HL-60/S4 (cell line): ENCODE data around the gene NSRP1.
"Not testable (repeated sequence)": the region's sequence is repeated elsewhere in the genome, so short reads cannot be mapped to it uniquely, and the experiment has no call there.

Source experiments
- in situ Hi-C: fragments of 300-500 bp; cut with MboI; formaldehyde crosslinking; loops from 2 replicates; pipeline ENCODE4 v1.14.3; 2022; ENCODE audit warnings: low sequenced_read_pairs

NSRP1 gene

DNA sequence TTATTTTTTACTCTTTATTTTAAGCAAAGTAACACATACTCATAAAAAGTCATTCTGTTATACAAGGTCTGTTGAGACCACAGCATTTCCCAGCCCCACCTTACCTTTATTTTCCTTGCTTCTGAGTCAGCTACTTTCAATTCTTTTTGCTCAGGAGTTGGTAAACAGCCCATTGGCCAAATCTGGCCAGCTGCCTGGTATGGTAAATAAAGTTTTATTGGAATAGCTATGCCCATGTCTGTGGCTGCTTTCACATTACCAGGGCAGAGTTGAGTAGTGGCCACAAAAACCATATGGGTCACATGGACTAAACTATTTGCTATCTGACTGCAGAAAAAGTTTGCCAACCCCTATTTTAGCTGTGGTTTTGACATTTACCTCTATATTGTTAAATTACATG lies 3.4 kb upstream of the NSRP1 start:
- in situ Hi-C loops = loop anchor here (25.0 kb wide), 1 partner anchor 724 kb away; the partner anchor contains the start of gene ATAD5

DNA sequence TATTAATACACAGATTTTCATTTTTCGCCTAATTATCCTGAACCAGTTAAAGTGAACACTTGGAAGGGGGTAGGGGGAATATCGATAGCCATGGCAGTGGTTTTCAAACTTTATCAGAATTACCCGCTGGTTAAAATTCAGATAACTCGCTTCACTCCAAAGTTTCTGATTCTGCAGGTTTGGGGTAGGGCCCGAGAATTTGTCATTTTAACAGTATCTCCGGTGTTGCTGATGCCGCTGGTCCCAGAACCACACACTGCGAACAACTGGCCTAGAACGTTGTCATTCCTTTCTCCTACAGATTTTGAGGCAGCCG lies 313 bp upstream of the NSRP1 start:
- in situ Hi-C loops = loop anchor here (25.0 kb wide), 1 partner anchor 721 kb away; the partner anchor contains the start of gene ATAD5

DNA sequence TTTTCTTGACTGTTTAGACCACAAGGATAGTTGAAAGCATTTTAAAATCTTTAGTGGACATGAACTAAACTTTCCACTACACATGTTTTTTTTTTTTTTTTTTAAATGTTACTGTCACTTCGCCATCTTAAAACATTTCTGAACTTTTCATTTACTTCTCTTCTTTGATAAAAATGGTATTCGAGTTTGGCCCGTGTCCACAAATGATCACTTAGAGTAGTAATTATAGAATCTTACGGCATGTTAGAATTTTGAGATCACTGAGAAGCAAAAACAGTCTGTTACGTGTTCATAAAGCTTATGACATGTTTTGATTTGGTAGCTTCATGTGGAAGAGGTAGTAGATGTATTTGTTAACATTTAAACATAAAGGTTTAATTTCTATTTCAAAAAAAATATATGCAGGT lies 1.1 kb downstream of the NSRP1 start:
- in situ Hi-C loops = loop anchor here (25.0 kb wide), 1 partner anchor 720 kb away; the partner anchor contains the start of gene ATAD5

GRCh38 chr17:30118635-30119034 lies 2.0 kb downstream of the NSRP1 start:
- in situ Hi-C loops = loop anchor here (25.0 kb wide), 1 partner anchor 719 kb away; the partner anchor contains the start of gene ATAD5

DNA sequence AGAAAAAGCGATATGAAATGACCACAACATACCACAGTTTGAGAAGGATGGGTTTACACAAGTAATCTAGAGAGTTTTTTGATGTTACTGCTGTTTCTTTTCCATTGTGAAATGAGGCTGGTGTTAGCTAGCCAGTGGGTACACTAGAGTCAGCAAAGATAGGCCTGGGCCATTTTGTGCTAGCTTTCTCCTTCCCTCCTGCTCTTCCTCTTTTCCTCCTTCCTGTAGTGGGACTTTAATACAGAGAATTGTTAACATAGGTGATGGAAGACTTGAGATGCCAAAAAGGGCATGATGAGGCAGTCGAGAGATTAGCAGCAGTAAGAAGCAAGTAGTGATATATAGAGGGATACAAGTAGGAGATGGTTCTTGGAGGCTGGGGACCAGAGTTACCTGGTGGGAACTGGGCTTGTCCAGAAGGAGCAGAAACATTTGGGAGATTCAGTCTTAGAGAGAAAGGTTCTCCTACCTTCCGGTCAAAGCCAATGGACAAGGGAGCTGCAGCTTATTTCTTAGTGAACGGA lies 7.7 kb downstream of the NSRP1 start:
- in situ Hi-C loops = loop anchor here (10.0 to 25.0 kb wide), 2 partner anchors 590 to 713 kb away; partner anchors contain the start of gene ATAD5

- in situ Hi-C loops = no loop called here
These were observed 13.5 kb downstream of the NSRP1 start for GRCh38 chr17:30130121-30130520.

GRCh38 chr17:30132615-30133014 lies 16.0 kb downstream of the NSRP1 start:
- in situ Hi-C loops = no loop called here

DNA sequence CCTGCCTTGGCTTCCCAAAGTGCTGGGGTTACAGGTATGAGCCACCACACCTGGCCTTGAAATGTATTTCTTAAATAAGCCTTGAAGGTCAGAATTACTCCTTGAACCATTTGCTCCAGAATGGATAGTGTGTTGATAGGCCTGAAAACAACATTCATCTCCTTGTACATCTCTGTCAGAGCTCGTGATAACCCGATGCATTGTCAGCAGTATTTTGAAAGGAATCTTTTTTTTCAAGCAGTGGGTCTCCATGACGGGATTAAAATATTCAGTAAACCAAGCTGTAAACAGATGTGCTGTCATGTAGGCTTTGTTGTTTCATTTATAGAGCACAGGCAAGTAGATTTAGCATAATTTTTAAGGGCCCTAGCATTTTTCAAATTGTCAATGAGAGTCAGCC lies 16.6 kb downstream of the NSRP1 start:
- in situ Hi-C loops = no loop called here

DNA sequence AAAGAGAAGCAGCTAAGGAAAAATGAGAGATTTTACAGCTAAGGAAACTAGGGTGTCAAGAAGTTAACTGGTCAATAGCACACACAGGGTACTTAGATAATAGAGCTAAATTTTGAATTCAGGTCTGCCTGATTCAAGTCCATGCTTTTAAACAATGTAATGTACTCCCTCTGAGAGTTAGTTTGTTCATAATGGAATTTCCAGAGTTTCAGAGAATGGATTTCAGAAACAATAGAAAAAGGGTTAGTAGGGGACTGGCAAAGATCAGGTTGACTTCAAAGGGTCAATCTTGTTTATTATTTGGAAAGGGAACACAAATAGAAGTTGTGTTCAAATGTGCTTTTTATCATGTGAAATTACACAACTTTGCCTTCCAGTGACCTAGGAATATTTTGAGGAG lies 17.9 kb downstream of the NSRP1 start:
- in situ Hi-C loops = no loop called here

- in situ Hi-C loops = no loop called here
These were observed 20.5 kb downstream of the NSRP1 start for GRCh38 chr17:30137158-30137557.

GRCh38 chr17:30147860-30148259 lies 31.2 kb downstream of the NSRP1 start:
- in situ Hi-C loops = not testable (repeated sequence)

- in situ Hi-C loops = no loop called here
These were observed 31.8 kb downstream of the NSRP1 start for GRCh38 chr17:30148376-30148775.

- in situ Hi-C loops = no loop called here
These were observed 34.9 kb downstream of the NSRP1 start for GRCh38 chr17:30151471-30151870.

GRCh38 chr17:30153463-30153862 lies 36.8 kb downstream of the NSRP1 start:
- in situ Hi-C loops = no loop called here

DNA sequence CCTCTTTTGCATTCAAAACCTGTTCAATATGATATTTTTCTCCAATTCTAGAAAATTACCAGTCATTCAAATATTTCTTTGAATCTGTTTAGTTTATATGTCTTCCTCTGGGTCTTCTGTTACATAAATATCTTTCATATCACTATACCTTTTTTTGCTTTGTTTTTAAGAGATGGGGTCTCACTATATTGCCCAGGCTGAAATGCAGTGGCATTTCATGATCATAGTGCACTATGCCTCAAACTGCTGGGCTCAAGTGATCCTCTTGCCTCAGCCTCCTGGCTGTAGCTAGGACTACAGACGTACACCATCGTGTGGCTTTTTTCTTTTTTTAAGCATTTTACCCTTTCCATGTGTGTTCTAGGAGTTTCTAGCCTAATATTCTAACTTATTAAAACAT lies 38.8 kb downstream of the NSRP1 start:
- in situ Hi-C loops = no loop called here

DNA sequence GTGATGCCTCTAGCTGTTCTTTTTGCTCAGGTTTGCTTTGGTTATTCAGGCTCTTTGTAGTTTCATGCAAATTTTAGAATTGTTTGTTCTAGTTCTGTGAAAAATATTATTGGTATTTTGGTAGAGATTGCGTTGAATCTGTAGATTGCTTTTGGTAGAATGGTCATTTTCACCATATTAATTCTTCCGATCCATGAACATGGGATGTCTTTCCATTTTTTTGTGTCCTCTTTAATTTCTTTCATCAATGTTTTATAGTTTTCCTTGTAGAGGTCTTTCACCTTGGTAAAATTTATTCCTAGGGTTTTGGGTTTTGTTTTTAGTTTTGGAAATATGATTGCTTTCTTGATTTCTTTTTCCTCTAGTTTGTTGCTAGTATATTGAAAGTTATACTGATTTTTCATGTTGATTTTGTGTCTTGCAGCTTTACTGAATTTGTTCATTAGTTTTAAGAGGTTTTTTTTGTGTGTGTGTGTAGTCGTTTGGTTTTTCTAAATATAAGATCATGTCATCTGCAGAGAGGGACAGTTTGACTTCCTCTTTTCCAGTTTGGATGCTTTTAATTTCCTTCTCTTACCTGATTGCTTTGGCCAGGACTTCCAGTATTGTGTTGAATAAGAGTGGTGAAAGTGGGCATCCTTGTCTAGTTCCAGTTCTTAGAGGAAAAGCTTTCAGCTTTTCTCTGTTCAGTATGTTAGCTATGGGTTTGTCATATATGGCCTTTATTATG lies 42.4 kb downstream of the NSRP1 start:
- in situ Hi-C loops = no loop called here

DNA sequence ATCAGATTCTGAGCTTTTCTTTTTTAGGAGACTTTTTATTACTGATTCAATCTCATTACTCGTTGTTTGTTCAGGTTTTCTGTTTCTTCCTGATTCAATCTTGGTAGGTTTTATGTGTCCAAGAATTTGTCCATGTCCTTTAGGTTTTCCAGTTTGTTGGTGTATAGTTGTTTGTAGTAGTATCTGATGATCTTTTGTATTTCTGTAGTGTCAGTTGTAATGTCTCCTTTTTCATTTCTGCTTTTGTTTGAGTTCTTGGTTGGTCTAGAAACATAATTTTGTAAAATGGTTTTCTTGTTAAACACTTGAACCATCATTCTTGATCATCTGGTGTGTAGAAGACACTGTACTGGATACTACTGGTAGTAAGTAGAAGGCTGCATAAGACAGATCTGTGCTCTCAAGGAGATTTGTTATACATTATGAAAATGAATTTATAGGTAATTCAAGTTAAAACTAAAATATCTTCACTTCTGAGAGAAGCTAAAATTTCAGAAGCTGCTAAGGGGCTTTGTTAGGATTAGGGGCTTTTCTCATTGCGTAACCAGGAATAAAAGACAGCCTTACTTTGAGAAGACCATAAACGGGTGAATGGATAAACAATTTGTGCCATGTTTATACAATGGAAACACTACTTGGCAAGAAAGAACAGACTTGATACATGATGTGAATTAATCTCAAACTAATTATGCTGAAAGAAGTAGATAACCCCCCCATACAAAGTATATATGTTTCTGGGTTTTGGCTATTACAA lies 44.0 kb downstream of the NSRP1 start:
- in situ Hi-C loops = no loop called here

DNA sequence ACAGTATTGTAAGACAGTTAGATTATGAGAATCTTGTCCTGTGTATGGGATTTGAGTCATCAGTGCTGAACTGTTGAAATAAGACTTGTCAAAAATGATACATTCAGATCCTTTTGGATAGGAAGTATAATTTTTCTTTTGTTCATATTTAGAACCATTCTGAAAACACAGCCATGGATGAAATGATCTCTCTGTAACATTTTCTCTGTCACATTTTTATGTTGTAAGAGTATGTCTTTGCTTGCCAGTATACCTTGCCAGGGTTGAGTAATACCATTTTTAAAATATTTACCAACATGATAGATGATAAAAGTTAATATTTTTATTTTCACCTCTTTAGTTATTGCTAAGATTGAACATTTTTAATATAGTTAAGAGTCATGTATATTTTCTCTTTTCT lies 45.0 kb downstream of the NSRP1 start:
- in situ Hi-C loops = no loop called here

- in situ Hi-C loops = no loop called here
These were observed 47.9 kb downstream of the NSRP1 start for GRCh38 chr17:30164531-30164930.

DNA sequence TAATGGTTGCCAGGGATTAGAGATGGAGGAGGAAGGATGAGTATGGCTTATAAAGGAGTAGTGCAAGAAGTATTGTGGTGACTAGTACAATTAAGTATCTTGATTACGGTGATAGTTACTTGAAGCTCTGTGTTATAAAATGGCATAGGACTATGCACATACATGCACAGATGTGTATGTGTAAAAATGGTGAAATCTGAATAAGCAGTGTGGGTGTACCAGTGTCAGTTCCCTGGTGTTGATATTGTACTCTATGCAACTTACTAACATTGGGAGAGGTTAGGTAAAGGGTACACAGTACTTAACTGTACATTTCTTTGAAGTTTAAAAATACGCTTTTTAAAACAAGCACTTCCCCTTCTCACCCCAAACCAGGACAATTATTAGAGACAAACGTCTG lies 48.5 kb downstream of the NSRP1 start:
- in situ Hi-C loops = no loop called here

- in situ Hi-C loops = no loop called here
These were observed 49.3 kb downstream of the NSRP1 start for GRCh38 chr17:30165960-30166359.

DNA sequence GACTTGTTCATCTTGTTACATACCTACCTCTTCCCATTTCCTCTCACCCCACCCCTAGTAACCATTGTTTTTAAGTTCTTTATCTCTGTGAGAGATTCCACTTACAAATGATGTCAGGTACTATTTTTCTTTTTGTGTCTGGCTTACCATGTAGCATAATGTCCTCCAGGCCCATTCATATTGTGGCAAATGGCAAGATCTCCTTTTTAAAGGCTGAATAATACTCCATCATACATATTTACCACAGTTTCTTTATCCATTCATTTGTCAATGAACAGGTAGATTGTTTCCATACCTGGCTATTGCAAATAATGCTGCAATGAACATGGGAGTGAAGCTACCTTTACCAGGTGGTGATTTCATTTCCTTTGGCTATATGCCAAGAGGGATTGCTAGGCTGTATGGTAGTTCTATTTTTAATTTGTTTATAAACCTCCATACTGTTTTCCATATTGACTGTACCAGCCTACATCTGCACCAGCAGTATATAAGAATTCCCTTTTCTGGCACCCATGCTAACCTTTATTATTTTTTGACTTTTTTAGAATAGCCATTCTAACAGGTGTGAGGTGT lies 53.9 kb downstream of the NSRP1 start:
- in situ Hi-C loops = no loop called here
